T-cell (primary cell): Measurements from ENCODE around the gene SF3B6. TPM values are rescaled to one million over a fixed set of nuclear protein-coding genes. Genes with fewer than 3 reads are reported as not detected.

Source experiments
- ATAC-seq, 4 experiments: fragments of 200-7000 bp in 3 of 4; fragments of 150-1000 bp in 1 of 4; cut with Tn5 transposase; replicated peaks in 1 of 4; 1 replicate in 3 of 4; 2 replicates in 1 of 4; pipeline ENCODE4 v1.10.0; 2021; ENCODE audit warnings: moderate library complexity in 3 of 4, mild to moderate bottlenecking in 2 of 4, moderate number of reproducible peaks in 1 of 4
- CTCF ChIA-PET, 2 donors: fragments of 300-600 bp; sonication (Branson Sonifier 250); formaldehyde crosslinking; loops; one replicate each; lab custom pipeline; 2022; ENCODE audit warnings: antibody characterized with exemption in 2 of 2; lab: Charles Lee
- POLR2A ChIA-PET, 2 donors: fragments of 300-600 bp; sonication (Branson Sonifier 250); formaldehyde crosslinking; loops; one replicate each; lab custom pipeline; 2022; ENCODE audit warnings: antibody characterized with exemption in 2 of 2; lab: Charles Lee
- DNase-seq, 35 experiments: peaks; one replicate each; pipeline versions ENCODE4 v3.0.0 to v3.0.0-alpha.2; 2013 to 2023
- H3K27ac ChIP-seq: one replicate; pipeline ENCODE4 v1.5.1; 2013; ENCODE audit warnings: low read length
- H3K27me3 ChIP-seq, 2 experiments: replicated peaks in 1 of 2; 1 replicate in 1 of 2; 2 replicates in 1 of 2; pipeline versions ENCODE4 v1.6.1 to v1.7.0; 2013; ENCODE audit warnings: low read length in 1 of 2, mixed read lengths in 1 of 2; ENCODE audit not compliant: control insufficient read depth in 2 of 2, insufficient read depth in 2 of 2; ENCODE audit errors: extremely low read depth in 1 of 2
- H3K36me3 ChIP-seq, 2 donors: 1 replicate in 1 of 2; 2 replicates in 1 of 2; pipeline versions ENCODE4 v1.6.1 to v1.7.0; 2013; ENCODE audit warnings: low read length in 1 of 2; ENCODE audit not compliant: control insufficient read depth in 2 of 2, insufficient read depth in 1 of 2; ENCODE audit errors: extremely low read depth in 1 of 2
- H3K4me1 ChIP-seq, 2 experiments: 1 replicate in 1 of 2; 2 replicates in 1 of 2; pipeline versions ENCODE4 v1.6.1 to v1.7.0; 2013; ENCODE audit warnings: low read length in 2 of 2, mixed read lengths in 1 of 2; ENCODE audit not compliant: insufficient read depth in 2 of 2, control insufficient read depth in 1 of 2; ENCODE audit errors: extremely low read depth in 1 of 2
- H3K4me3 ChIP-seq, 2 donors: 1 replicate in 1 of 2; 2 replicates in 1 of 2; pipeline versions ENCODE4 v1.5.1 to v1.7.0; 2013; ENCODE audit warnings: mild to moderate bottlenecking in 2 of 2, low read length in 1 of 2, moderate library complexity in 1 of 2; ENCODE audit not compliant: control insufficient read depth in 1 of 2; ENCODE audit errors: extremely low read depth in 1 of 2
- H3K9me3 ChIP-seq: 2 replicates; pipeline ENCODE4 v1.7.0; 2013
- H3K27ac Mint-ChIP-seq, 2 donors: one replicate each; pipeline ENCODE4 v1.8.0; 2020 to 2021; ENCODE audit warnings: mild to moderate bottlenecking in 2 of 2, mixed read lengths in 2 of 2
- H3K27me3 Mint-ChIP-seq, 2 donors: one replicate each; pipeline ENCODE4 v1.8.0; 2021 to 2022; ENCODE audit warnings: mixed read lengths in 2 of 2
- H3K36me3 Mint-ChIP-seq: one replicate; pipeline ENCODE4 v1.8.0; 2021; ENCODE audit warnings: mixed read lengths
- H3K4me1 Mint-ChIP-seq, 3 donors: one replicate each; pipeline ENCODE4 v1.8.0; 2020 to 2022; ENCODE audit warnings: mixed read lengths in 3 of 3, mild to moderate bottlenecking in 1 of 3
- H3K4me3 Mint-ChIP-seq, 3 donors: one replicate each; pipeline ENCODE4 v1.8.0; 2020 to 2022; ENCODE audit warnings: mild to moderate bottlenecking in 3 of 3, mixed read lengths in 3 of 3, moderate library complexity in 3 of 3
- H3K9me3 Mint-ChIP-seq, 3 donors: one replicate each; pipeline ENCODE4 v1.8.0; 2020 to 2022; ENCODE audit warnings: mixed read lengths in 3 of 3
- WGBS: methylation state at CpG from one replicate; pipeline ENCODE4 v1.1.5; 2013; ENCODE audit warnings: missing lambda C conversion rate; ENCODE audit not compliant: insufficient coverage; 5-methylcytosine and 5-hydroxymethylcytosine counted together
- total RNA-seq, 35 experiments: library from RNA in 6 of 35; stranded (reverse) in 6 of 35; fragments of 120-200 nt in 1 of 35; gene quantifications; one replicate each; pipeline versions ENCODE4 v1.2.1 to v1.2.4 and lab custom pipeline; 2013 to 2026

Gene SF3B6
- total RNA-seq, 5 donors from 2014 or later (not counting 1 experiment from before 2014, with no cell fraction given) = 43.7 to 53.0 (median 47.0) TPM

- Histone ChIP-seq H3K36me3 (no peaks in the 10 kb centered on the region), H3K4me1 (peaks cover 8 to 23% of the 10 kb centered on the region in 2 experiments), H3K9me3 (no peaks in the 10 kb centered on the region), H3K4me3 (peak overlapping the region; percentile 36 to 66), H3K27me3 (peaks cover 2 to 32% of the 10 kb centered on the region in 2 experiments), H3K27ac (no peak overlapping the region)
- DNase-seq (peak in 1 of 35 experiments; percentile 21), ATAC-seq (no peak)
- Mint-ChIP-seq H3K36me3 (no peaks in the 10 kb centered on the region), H3K4me1 (peaks cover 28 to 30% (median 29%) of the 10 kb centered on the region in 3 donors), H3K27ac (no peak overlapping the region), H3K27me3 (peaks cover 0 to 3% of the 10 kb centered on the region in 2 donors), H3K9me3 (no peaks in the 10 kb centered on the region), H3K4me3 (peak overlapping the region in 1 of 3 donors; percentile 85)
- CTCF ChIA-PET = interaction anchor here in 1 of 2 donors (0.8 to 1.2 kb wide), 4 partner anchors 28 to 224 kb away, joined by 3 to 4 read pairs (median 4); partner anchors contain the start of gene SF3B6
- WGBS = 33% methylated on average over 3 of the region's 23 CpGs
- POLR2A ChIA-PET = interaction anchor here in 1 of 2 donors (1.1 kb wide), 1 partner anchor 28 kb away, joined by 3 read pairs; no protein-coding TSS in a partner anchor
These were observed 27.2 kb downstream of the SF3B6 start for GRCh38 chr2:24048769-24049484.

GRCh38 chr2:24047703-24048033, 28.5 kb downstream of the SF3B6 start:
- Histone ChIP-seq H3K4me1 (peaks cover 8 to 23% of the 10 kb centered on the region in 2 experiments), H3K27ac (no peak overlapping the region), H3K27me3 (peaks cover 2 to 28% of the 10 kb centered on the region in 2 experiments), H3K9me3 (no peaks in the 10 kb centered on the region), H3K4me3 (no peak overlapping the region), H3K36me3 (no peaks in the 10 kb centered on the region)
- no peaks in the 10 kb centered on the region for H3K9me3 Mint-ChIP-seq
- 41% methylated on average over 6 of the region's 8 CpGs for WGBS
- H3K4me1 Mint-ChIP-seq = peaks cover 29 to 35% (median 34%) of the 10 kb centered on the region in 3 donors
- ATAC-seq = no peak
- H3K27ac Mint-ChIP-seq = peak overlapping the region; percentile 85 to 97
- DNase-seq = no peak
- ChIA-PET CTCF (interaction anchor here in 1 of 2 donors (1.0 to 1.7 kb wide), 6 partner anchors 26 to 122 kb away, joined by 3 to 15 read pairs (median 8); partner anchors contain the start of genes ATAD2B, SF3B6 and TP53I3), POLR2A (interaction anchor here (0.6 to 1.8 kb wide), 6 partner anchors 26 to 121 kb away, joined by 5 to 26 read pairs (median 10); partner anchors contain the start of genes ATAD2B (in 2 of the 2) and SF3B6 (in 1 of the 2))
- peak overlapping the region; percentile 91 to 99 (median 94) for H3K4me3 Mint-ChIP-seq
- H3K27me3 Mint-ChIP-seq = peaks cover 0 to 1% of the 10 kb centered on the region in 2 donors
- H3K36me3 Mint-ChIP-seq = peaks cover 5% of the 10 kb centered on the region

GRCh38 chr2:24046930-24047702, 29.0 kb downstream of the SF3B6 start, which contains the start of gene WDCP:
WDCP (minus strand) TSS chr2:24047391; CDS start chr2:24039494, 7,897 bp downstream.
- H3K27me3 Mint-ChIP-seq = peaks cover 0 to 1% of the 10 kb centered on the region in 2 donors
- peak within 1 kb of the TSS; percentile 34 for H3K27ac ChIP-seq
- WGBS = 1% methylated on average over 35 of the region's 38 CpGs
- peak within 1 kb of the TSS; percentile 91 to 99 (median 94) for H3K4me3 Mint-ChIP-seq
- DNase-seq (peak; percentile 72 to 96 (median 91)), ATAC-seq (peak; percentile 99 to 100 (median 100))
- peak within 1 kb of the TSS; percentile 85 to 97 for H3K27ac Mint-ChIP-seq
- peaks cover 29 to 35% (median 34%) of the 10 kb centered on the region in 3 donors for H3K4me1 Mint-ChIP-seq
- H3K9me3 ChIP-seq = no peaks in the 10 kb centered on the region
- peaks cover 5% of the 10 kb centered on the region for H3K36me3 Mint-ChIP-seq
- peaks cover 2 to 28% of the 10 kb centered on the region in 2 experiments for H3K27me3 ChIP-seq
- H3K36me3 ChIP-seq = no peaks in the 10 kb centered on the region
- H3K4me1 ChIP-seq = peaks cover 8 to 23% of the 10 kb centered on the region in 2 experiments
- no peaks in the 10 kb centered on the region for H3K9me3 Mint-ChIP-seq
- POLR2A ChIA-PET = interaction anchor here (0.6 to 1.8 kb wide), 7 partner anchors 13 to 121 kb away, joined by 3 to 26 read pairs (median 8); partner anchors contain the start of genes ATAD2B (in 2 of the 2) and SF3B6 (in 1 of the 2)
- CTCF ChIA-PET = interaction anchor here in 1 of 2 donors (0.5 to 1.7 kb wide), 8 partner anchors 26 to 1271 kb away, joined by 3 to 15 read pairs (median 6); partner anchors contain the start of genes ATAD2B, SF3B6 and TP53I3
- H3K4me3 ChIP-seq = peak within 1 kb of the TSS; percentile 70

- no CpG with 5 or more reads among the region's 2 CpGs for WGBS
- Mint-ChIP-seq H3K4me1 (peaks cover 29 to 35% (median 34%) of the 10 kb centered on the region in 3 donors), H3K36me3 (peaks cover 5% of the 10 kb centered on the region), H3K9me3 (no peaks in the 10 kb centered on the region), H3K27ac (peak overlapping the region in 1 of 2 donors; percentile 85), H3K27me3 (peaks cover 0 to 1% of the 10 kb centered on the region in 2 donors), H3K4me3 (peak overlapping the region; percentile 91 to 99 (median 94))
- Histone ChIP-seq H3K4me3 (peak overlapping the region; percentile 70), H3K4me1 (peaks cover 8 to 23% of the 10 kb centered on the region in 2 experiments), H3K27ac (no peak overlapping the region), H3K36me3 (no peaks in the 10 kb centered on the region), H3K27me3 (peaks cover 2 to 28% of the 10 kb centered on the region in 2 experiments), H3K9me3 (no peaks in the 10 kb centered on the region)
- ChIA-PET CTCF (interaction anchor here in 1 of 2 donors (0.8 to 1.7 kb wide), 2 partner anchors 119 to 222 kb away, joined by 3 to 12 read pairs; partner anchors contain the start of gene ATAD2B), POLR2A (interaction anchor here (1.6 to 1.8 kb wide), 3 partner anchors 30 to 120 kb away, joined by 8 to 26 read pairs (median 18); partner anchors contain the start of genes ATAD2B (in 2 of the 2) and SF3B6 (in 1 of the 2))
- ATAC-seq (no peak), DNase-seq (no peak)
These were observed 29.6 kb downstream of the SF3B6 start for GRCh38 chr2:24046599-24046929.

- Mint-ChIP-seq H3K36me3 (peaks cover 5% of the 10 kb centered on the region), H3K27me3 (peaks cover 0 to 1% of the 10 kb centered on the region in 2 donors), H3K4me1 (peaks cover 29 to 35% (median 34%) of the 10 kb centered on the region in 3 donors), H3K4me3 (peak overlapping the region; percentile 91 to 99 (median 94)), H3K9me3 (no peaks in the 10 kb centered on the region), H3K27ac (no peak overlapping the region)
- WGBS = 94% methylated on average over 2 of the region's 11 CpGs
- ChIA-PET CTCF (interaction anchor here in 1 of 2 donors (1.0 kb wide), 1 partner anchor 39 kb away, joined by 3 read pairs; the partner anchor contains the start of gene TP53I3), POLR2A (interaction anchor here (0.7 to 1.8 kb wide), 3 partner anchors 38 to 119 kb away, joined by 4 to 18 read pairs (median 8); partner anchors contain the start of gene ATAD2B (in 2 of the 2))
- Histone ChIP-seq H3K27me3 (peaks cover 2 to 27% of the 10 kb centered on the region in 2 experiments), H3K9me3 (no peaks in the 10 kb centered on the region), H3K4me3 (no peak overlapping the region), H3K36me3 (no peaks in the 10 kb centered on the region), H3K27ac (no peak overlapping the region), H3K4me1 (peaks cover 8 to 23% of the 10 kb centered on the region in 2 experiments)
- ATAC-seq (no peak), DNase-seq (no peak)
These were observed 30.3 kb downstream of the SF3B6 start for GRCh38 chr2:24045511-24046508.
